Memory B cell (primary cell): ENCODE data around the gene ICAM4.

Experiments used
- ATAC-seq: fragments of 150-1000 bp; cut with Tn5 transposase; 2 replicates; pipeline ENCODE4 v1.10.0; 2021; ENCODE audit warnings: low read depth, mild to moderate bottlenecking, moderate library complexity
- DNase-seq, 2 donors: peaks; one replicate each; pipeline ENCODE4 v3.0.0; 2022; ENCODE audit warnings: low spot score in 2 of 2
- H3K27ac Mint-ChIP-seq: one replicate; pipeline ENCODE4 v1.8.0; 2022; ENCODE audit warnings: mild to moderate bottlenecking, moderate library complexity, mixed read lengths
- H3K27me3 Mint-ChIP-seq: one replicate; pipeline ENCODE4 v1.8.0; 2022; ENCODE audit warnings: mixed read lengths
- H3K36me3 Mint-ChIP-seq: one replicate; pipeline ENCODE4 v1.8.0; 2022; ENCODE audit warnings: mild to moderate bottlenecking, mixed read lengths
- H3K4me1 Mint-ChIP-seq: one replicate; pipeline ENCODE4 v1.8.0; 2022; ENCODE audit warnings: mixed read lengths
- H3K4me3 Mint-ChIP-seq: one replicate; pipeline ENCODE4 v1.8.0; 2022; ENCODE audit warnings: mild to moderate bottlenecking, moderate library complexity, mixed read lengths
- H3K9me3 Mint-ChIP-seq: one replicate; pipeline ENCODE4 v1.8.0; 2022; ENCODE audit warnings: mixed read lengths

ICAM4 gene

GRCh38 chr19:10256970-10257615 lies 29.7 kb upstream of the ICAM4 start:
- Mint-ChIP-seq H3K36me3 (peaks cover 26% of the 10 kb centered on the region), H3K4me3 (no peak overlapping the region)

GRCh38 chr19:10258080-10258710 lies 28.6 kb upstream of the ICAM4 start:
- no peak overlapping the region for H3K4me3 Mint-ChIP-seq
- no peak for ATAC-seq
- H3K36me3 Mint-ChIP-seq = peaks cover 26% of the 10 kb centered on the region
- no peak overlapping the region for H3K27ac Mint-ChIP-seq
- peaks cover 8% of the 10 kb centered on the region for H3K4me1 Mint-ChIP-seq
- H3K9me3 Mint-ChIP-seq = no peaks in the 10 kb centered on the region
- H3K27me3 Mint-ChIP-seq = no peaks in the 10 kb centered on the region
- no peak for DNase-seq

More at GRCh38 chr19:10256970-10257615, 29.7 kb upstream of the ICAM4 start:
- Mint-ChIP-seq H3K27me3 (no peaks in the 10 kb centered on the region), H3K4me1 (peaks cover 8% of the 10 kb centered on the region), H3K9me3 (no peaks in the 10 kb centered on the region), H3K27ac (no peak overlapping the region)
- DNase-seq (no peak), ATAC-seq (no peak)

GRCh38 chr19:10259162-10259905 lies 27.4 kb upstream of the ICAM4 start:
- Mint-ChIP-seq H3K4me1 (peaks cover 1% of the 10 kb centered on the region), H3K36me3 (peaks cover 21% of the 10 kb centered on the region), H3K9me3 (no peaks in the 10 kb centered on the region), H3K27me3 (no peaks in the 10 kb centered on the region), H3K27ac (no peak overlapping the region), H3K4me3 (no peak overlapping the region)
- DNase-seq (peak; percentile 85 to 86), ATAC-seq (peak; percentile 89)

- H3K9me3 Mint-ChIP-seq = no peaks in the 10 kb centered on the region
- no peaks in the 10 kb centered on the region for H3K27me3 Mint-ChIP-seq
- H3K27ac Mint-ChIP-seq = no peak overlapping the region
- ATAC-seq = no peak
- no peaks in the 10 kb centered on the region for H3K4me1 Mint-ChIP-seq
- H3K4me3 Mint-ChIP-seq = no peak overlapping the region
- DNase-seq = no peak
- peaks cover 18% of the 10 kb centered on the region for H3K36me3 Mint-ChIP-seq
Observed at GRCh38 chr19:10260141-10260584, 26.6 kb upstream of the ICAM4 start.

GRCh38 chr19:10262771-10263170 lies 24.0 kb upstream of the ICAM4 start:
- DNase-seq = no peak
- Mint-ChIP-seq H3K9me3 (no peaks in the 10 kb centered on the region), H3K27me3 (no peaks in the 10 kb centered on the region), H3K36me3 (peaks cover 3% of the 10 kb centered on the region), H3K4me3 (no peak overlapping the region), H3K4me1 (no peaks in the 10 kb centered on the region), H3K27ac (no peak overlapping the region)
- ATAC-seq = no peak

GRCh38 chr19:10266706-10267105 lies 20.0 kb upstream of the ICAM4 start:
- ATAC-seq = no peak
- DNase-seq = no peak
- Mint-ChIP-seq H3K27me3 (no peaks in the 10 kb centered on the region), H3K9me3 (no peaks in the 10 kb centered on the region), H3K4me1 (peaks cover 8% of the 10 kb centered on the region), H3K27ac (no peak overlapping the region), H3K36me3 (no peaks in the 10 kb centered on the region), H3K4me3 (no peak overlapping the region)

- ATAC-seq (no peak), DNase-seq (no peak)
- Mint-ChIP-seq H3K27me3 (no peaks in the 10 kb centered on the region), H3K27ac (no peak overlapping the region), H3K4me1 (peaks cover 19% of the 10 kb centered on the region), H3K36me3 (no peaks in the 10 kb centered on the region), H3K9me3 (no peaks in the 10 kb centered on the region), H3K4me3 (no peak overlapping the region)
Observed at GRCh38 chr19:10268071-10268470, 18.7 kb upstream of the ICAM4 start.

GRCh38 chr19:10269333-10270179 lies 17.2 kb upstream of the ICAM4 start:
- H3K27me3 Mint-ChIP-seq = no peaks in the 10 kb centered on the region
- no peaks in the 10 kb centered on the region for H3K9me3 Mint-ChIP-seq
- H3K36me3 Mint-ChIP-seq = peaks cover 1% of the 10 kb centered on the region
- peaks cover 21% of the 10 kb centered on the region for H3K4me1 Mint-ChIP-seq
- peak overlapping the region; percentile 94 for H3K27ac Mint-ChIP-seq
- DNase-seq (peak; percentile 91 to 98), ATAC-seq (peak; percentile 43)
- H3K4me3 Mint-ChIP-seq = peak overlapping the region; percentile 84

GRCh38 chr19:10270180-10270615 lies 16.6 kb upstream of the ICAM4 start:
- Mint-ChIP-seq H3K4me1 (peaks cover 21% of the 10 kb centered on the region), H3K9me3 (no peaks in the 10 kb centered on the region), H3K27ac (peak overlapping the region; percentile 94), H3K27me3 (no peaks in the 10 kb centered on the region), H3K4me3 (peak overlapping the region; percentile 84), H3K36me3 (peaks cover 5% of the 10 kb centered on the region)
- peak in 1 of 2 donors; percentile 75 for DNase-seq
- peak; percentile 59 for ATAC-seq

- Mint-ChIP-seq H3K4me1 (peaks cover 21% of the 10 kb centered on the region), H3K27ac (peak within 1 kb of the TSS; percentile 94), H3K27me3 (no peaks in the 10 kb centered on the region), H3K4me3 (peak within 1 kb of the TSS; percentile 84), H3K36me3 (peaks cover 5% of the 10 kb centered on the region), H3K9me3 (no peaks in the 10 kb centered on the region)
- DNase-seq = peak; percentile 72 to 78
- peak; percentile 47 for ATAC-seq
Observed at GRCh38 chr19:10270616-10271394, 15.9 kb upstream of the ICAM4 start, which contains the start of gene ICAM1. Gene ICAM1, plus strand, starts transcription at chr19:10271120. Its CDS starts 40 bp downstream, at chr19:10271160.

GRCh38 chr19:10271543-10272086 lies 15.1 kb upstream of the ICAM4 start:
- Mint-ChIP-seq H3K27me3 (no peaks in the 10 kb centered on the region), H3K27ac (peak overlapping the region; percentile 94), H3K4me3 (peak overlapping the region; percentile 84), H3K36me3 (peaks cover 5% of the 10 kb centered on the region), H3K4me1 (peaks cover 21% of the 10 kb centered on the region), H3K9me3 (no peaks in the 10 kb centered on the region)
- DNase-seq = peak; percentile 77 to 86
- peak; percentile 56 for ATAC-seq

- Mint-ChIP-seq H3K4me3 (no peak overlapping the region), H3K27ac (no peak overlapping the region), H3K27me3 (no peaks in the 10 kb centered on the region), H3K36me3 (peaks cover 12% of the 10 kb centered on the region), H3K9me3 (no peaks in the 10 kb centered on the region), H3K4me1 (peaks cover 22% of the 10 kb centered on the region)
- DNase-seq (no peak), ATAC-seq (no peak)
Observed at GRCh38 chr19:10274589-10274988, 12.2 kb upstream of the ICAM4 start.
